Adrenal gland (tissue), 5 donors: ENCODE data around the gene UBE2D2.

Experiments used
- CTCF ChIP-seq, 6 experiments: fragments of 450-650 bp in 4 of 6; fragments of 200-600 bp in 2 of 6; sonication (generic) in 1 of 6; IDR thresholded peaks; 1 replicate in 5 of 6; 2 replicates in 1 of 6; pipeline versions ENCODE4 v1.5.1 to v1.8.0; 2016 to 2021; ENCODE audit warnings: antibody characterized with exemption in 6 of 6, mild to moderate bottlenecking in 2 of 6, moderate library complexity in 1 of 6
- POLR2A ChIP-seq, 2 donors: fragments of 450-650 bp; IDR thresholded peaks; one replicate each; pipeline ENCODE4 v1.6.1; 2017; ENCODE audit warnings: antibody characterized with exemption in 2 of 2, mild to moderate bottlenecking in 2 of 2, moderate library complexity in 1 of 2
- donor health status: DM: no; HTN: no; CAD: no.

- no peak for TF ChIP-seq CTCF (IDR thresholded peaks at IDR 0.05)
- no peak for TF ChIP-seq POLR2A (IDR thresholded peaks at IDR 0.05)
Observed at GRCh38 chr5:139512786-139513390, 48.3 kb upstream of the UBE2D2 start.
